Endometrial microvascular endothelial cells (primary cell): ENCODE results near the gene INPP5F. TPM values are rescaled to one million over a fixed set of nuclear protein-coding genes. Genes with fewer than 3 reads are reported as not detected.

ENCODE experiments used
- in situ Hi-C: cut with HindIII; loops from 2 replicates; pipeline ENCODE4 v1.10.0; 2017; ENCODE audit warnings: low sequenced_read_pairs, low pct_unique_long_range_greater_than_20kb; ENCODE audit errors: inconsistent ontology term
- total RNA-seq: library from RNA; depleted of rRNA; stranded (reverse); fragments of >200 nt; gene quantifications from one replicate; pipeline ENCODE4 v1.2.3, GENCODE V29; 2015; ENCODE audit errors: inconsistent ontology term

INPP5F gene
- total RNA-seq: 17.9 TPM

GRCh38 chr10:119725828-119726675 is at the start of gene INPP5F:
Gene INPP5F (plus strand): TSS chr10:119726050. CDS start chr10:119726263, 213 bp downstream.
- in situ Hi-C loops: no loop called here

- in situ Hi-C loops: no loop called here
These were observed 48.7 kb upstream of the INPP5F start for GRCh38 chr10:119677126-119677525.

- in situ Hi-C loops: no loop called here
These were observed 47.7 kb upstream of the INPP5F start for GRCh38 chr10:119677904-119678755.

- in situ Hi-C loops: no loop called here
These were observed 46.4 kb upstream of the INPP5F start for GRCh38 chr10:119679480-119679829.

- in situ Hi-C loops: no loop called here
These were observed 45.8 kb upstream of the INPP5F start for GRCh38 chr10:119680050-119680449.

GRCh38 chr10:119680650-119681081 is 45.2 kb upstream of the INPP5F start:
- in situ Hi-C loops: no loop called here

- in situ Hi-C loops: no loop called here
These were observed 39.2 kb upstream of the INPP5F start for GRCh38 chr10:119686465-119687191.

GRCh38 chr10:119687192-119688032 is 38.4 kb upstream of the INPP5F start:
- in situ Hi-C loops: no loop called here

- in situ Hi-C loops: no loop called here
These were observed 37.8 kb upstream of the INPP5F start for GRCh38 chr10:119688033-119688508.

- in situ Hi-C loops: no loop called here
These were observed 36.8 kb upstream of the INPP5F start for GRCh38 chr10:119689016-119689580.

GRCh38 chr10:119691726-119692125 is 34.1 kb upstream of the INPP5F start:
- in situ Hi-C loops: no loop called here

- in situ Hi-C loops: no loop called here
These were observed 32.4 kb upstream of the INPP5F start for GRCh38 chr10:119693262-119693957.

- in situ Hi-C loops: no loop called here
These were observed 31.2 kb upstream of the INPP5F start for GRCh38 chr10:119694608-119695007.

GRCh38 chr10:119700321-119700954 is 25.4 kb upstream of the INPP5F start:
- in situ Hi-C loops: no loop called here

- in situ Hi-C loops: no loop called here
These were observed 24.0 kb upstream of the INPP5F start for GRCh38 chr10:119701861-119702260.

GRCh38 chr10:119702583-119702982 is 23.3 kb upstream of the INPP5F start:
- in situ Hi-C loops: no loop called here

- in situ Hi-C loops: no loop called here
These were observed 21.8 kb upstream of the INPP5F start for GRCh38 chr10:119703903-119704508.
